ENCODE measurements around the gene SP3.

GRCh38 chr2:173990245-173990644, 25.1 kb upstream of the SP3 start:
- TF ChIP-seq CTCF (IDR thresholded peaks at IDR 0.05) (no peak), POLR2A (IDR thresholded peaks at IDR 0.05; ENCODE audit: low read depth) (no peak), POLR2AphosphoS5 (IDR thresholded peaks at IDR 0.05) (no peak)

All from esophagus muscularis mucosa (tissue), 3 donors.